ENCODE measurements around the gene FIZ1.

FIZ1 gene

DNA sequence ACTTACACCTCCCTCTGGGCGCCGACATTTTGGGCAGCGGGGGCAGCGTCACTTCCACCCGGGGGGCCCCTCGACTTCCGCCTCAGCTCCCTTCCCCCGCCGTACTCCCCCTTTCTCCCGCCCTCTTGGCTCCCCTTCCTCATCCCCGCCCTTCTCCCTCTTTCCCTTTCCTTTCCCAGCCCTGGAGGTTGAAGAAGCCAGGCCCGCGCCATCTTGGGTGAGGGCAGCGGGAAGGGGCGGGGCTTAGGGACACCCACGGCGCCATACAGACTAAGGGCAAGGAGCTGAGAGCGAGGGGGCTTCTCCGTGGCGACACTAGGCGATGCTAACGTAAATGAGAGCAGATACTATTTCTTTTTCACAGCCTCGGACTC is at the start of gene FIZ1:
TSS of gene FIZ1 (minus strand) at position 50 of the 374 bp plus-strand sequence. CDS start 1,652 bp downstream, outside the sequence.
- no peak for DNase-seq (ENCODE audit: low read depth, low spot score)

DNA sequence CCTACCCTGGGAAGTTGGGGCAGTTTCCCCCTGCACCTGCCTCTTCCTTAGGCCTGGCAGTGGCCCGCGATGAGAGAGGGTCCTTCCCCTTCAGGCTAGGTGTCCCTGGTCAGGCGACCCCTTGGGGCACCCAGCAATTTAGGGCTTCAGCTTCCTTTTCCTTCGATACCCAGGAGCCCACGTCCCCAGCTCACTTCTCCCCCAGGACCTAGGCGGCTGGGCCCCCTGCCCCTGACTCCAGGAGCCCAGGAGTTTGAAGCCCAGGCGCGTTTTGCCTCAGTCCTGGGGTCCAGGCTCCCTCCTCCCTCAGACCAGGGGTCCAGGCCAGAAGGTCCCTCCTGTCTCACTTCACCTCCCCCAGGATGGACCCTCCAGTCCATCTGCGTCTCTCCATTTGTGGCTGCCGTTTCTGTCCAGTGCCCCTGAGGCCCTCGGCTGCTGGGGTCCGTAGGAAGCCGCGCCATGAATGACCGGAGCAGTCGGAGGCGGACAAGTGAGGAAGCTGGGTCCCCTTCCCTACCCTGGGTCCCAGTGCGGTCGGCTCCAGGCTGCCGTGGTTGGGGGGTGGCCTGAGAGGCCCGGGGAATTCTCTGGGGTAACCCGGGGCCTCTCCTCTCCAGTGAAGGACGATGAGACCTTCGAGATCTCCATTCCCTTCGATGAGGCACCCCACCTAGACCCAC is 49.4 kb upstream of the FIZ1 start:
- DNase-seq (ENCODE audit: low read depth, low spot score) = no peak

- no peak for DNase-seq (ENCODE audit: low read depth, low spot score)
These were observed 48.6 kb upstream of the FIZ1 start, which contains the start of gene CCDC106 for GRCh38 chr19:55647732-55648584. CCDC106 (plus strand) TSS chr19:55648212; CDS start chr19:55649047, 835 bp downstream.

- no peak for DNase-seq (ENCODE audit: low read depth, low spot score)
These were observed 47.8 kb upstream of the FIZ1 start for GRCh38 chr19:55646889-55647731.

DNA sequence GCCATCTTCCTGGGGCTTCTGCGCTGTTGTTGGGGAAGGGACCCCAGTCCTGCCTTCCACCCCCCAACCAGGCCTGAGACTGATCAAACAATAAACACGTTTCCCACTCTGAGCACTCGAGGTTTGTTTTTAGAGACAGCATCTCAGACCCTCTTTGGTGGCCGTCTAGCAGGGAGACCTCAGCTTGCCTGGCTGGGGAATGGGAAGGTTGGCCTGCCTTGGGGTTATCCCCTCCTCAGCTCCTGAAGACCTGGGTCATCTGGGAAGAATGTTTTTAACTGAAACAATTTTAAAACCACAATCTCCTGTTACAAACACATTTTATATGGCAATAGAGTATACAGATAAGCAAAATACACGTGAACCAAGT is 46.2 kb upstream of the FIZ1 start:
- no peak for DNase-seq (ENCODE audit: low read depth, low spot score)

GRCh38 chr19:55644842-55645511 is 45.7 kb upstream of the FIZ1 start:
- no peak for DNase-seq (ENCODE audit: low read depth, low spot score)

- DNase-seq (ENCODE audit: low read depth, low spot score) = no peak
These were observed 45.0 kb upstream of the FIZ1 start for GRCh38 chr19:55644191-55644833.

GRCh38 chr19:55643887-55644176 is 44.5 kb upstream of the FIZ1 start:
- no peak for DNase-seq (ENCODE audit: low read depth, low spot score)

DNA sequence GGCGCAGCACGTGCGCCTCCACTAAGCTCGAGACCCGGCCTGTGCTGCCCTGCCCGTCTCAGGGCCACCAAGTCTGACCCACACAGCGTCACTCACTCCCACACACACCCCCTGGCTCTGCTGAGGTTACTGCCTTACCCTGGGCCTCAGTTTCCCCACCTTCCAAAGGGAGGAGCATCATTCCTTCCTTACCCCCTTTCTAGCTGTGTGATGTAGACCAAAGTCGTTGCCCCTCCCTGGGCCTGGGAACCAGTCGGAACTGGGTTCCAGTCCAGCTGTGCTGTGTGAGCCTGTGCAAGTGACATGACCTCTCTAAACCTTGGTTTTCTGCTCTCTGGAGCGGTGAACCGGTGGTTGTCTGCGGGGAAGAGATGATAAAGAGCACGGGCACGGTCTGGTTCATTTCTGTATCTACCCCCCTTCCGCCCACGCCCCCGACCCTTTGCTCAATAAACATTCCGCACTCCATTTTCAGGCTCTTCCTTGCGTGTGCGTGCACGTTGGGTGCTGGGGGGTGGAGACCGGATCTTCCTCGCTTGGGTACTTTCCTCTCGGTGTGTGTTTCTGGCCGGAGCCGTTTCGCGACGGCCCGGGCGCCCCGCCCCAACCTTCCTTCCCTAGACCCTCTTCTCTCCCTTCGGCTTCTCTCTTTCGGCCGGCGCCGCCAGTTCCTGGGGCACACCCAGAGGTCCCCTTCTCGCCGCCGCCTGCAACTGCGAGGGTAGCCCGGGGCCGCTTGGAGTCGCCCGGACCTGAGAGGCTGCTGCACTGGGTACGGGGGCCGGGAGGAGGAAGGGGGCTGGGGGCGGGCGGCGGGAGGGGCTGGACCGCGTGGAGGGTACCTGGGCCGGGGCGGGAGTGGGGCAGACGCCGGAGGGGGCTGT is 43.9 kb upstream of the FIZ1 start, which contains the start of gene ZNF581:
TSS of gene ZNF581 (plus strand) at position 647 of the 884 bp plus-strand sequence. CDS start 923 bp downstream, outside the sequence.
- no peak for DNase-seq (ENCODE audit: low read depth, low spot score)

GRCh38 chr19:55642153-55643002 is 43.1 kb upstream of the FIZ1 start:
- no peak for DNase-seq (ENCODE audit: low read depth, low spot score)

DNA sequence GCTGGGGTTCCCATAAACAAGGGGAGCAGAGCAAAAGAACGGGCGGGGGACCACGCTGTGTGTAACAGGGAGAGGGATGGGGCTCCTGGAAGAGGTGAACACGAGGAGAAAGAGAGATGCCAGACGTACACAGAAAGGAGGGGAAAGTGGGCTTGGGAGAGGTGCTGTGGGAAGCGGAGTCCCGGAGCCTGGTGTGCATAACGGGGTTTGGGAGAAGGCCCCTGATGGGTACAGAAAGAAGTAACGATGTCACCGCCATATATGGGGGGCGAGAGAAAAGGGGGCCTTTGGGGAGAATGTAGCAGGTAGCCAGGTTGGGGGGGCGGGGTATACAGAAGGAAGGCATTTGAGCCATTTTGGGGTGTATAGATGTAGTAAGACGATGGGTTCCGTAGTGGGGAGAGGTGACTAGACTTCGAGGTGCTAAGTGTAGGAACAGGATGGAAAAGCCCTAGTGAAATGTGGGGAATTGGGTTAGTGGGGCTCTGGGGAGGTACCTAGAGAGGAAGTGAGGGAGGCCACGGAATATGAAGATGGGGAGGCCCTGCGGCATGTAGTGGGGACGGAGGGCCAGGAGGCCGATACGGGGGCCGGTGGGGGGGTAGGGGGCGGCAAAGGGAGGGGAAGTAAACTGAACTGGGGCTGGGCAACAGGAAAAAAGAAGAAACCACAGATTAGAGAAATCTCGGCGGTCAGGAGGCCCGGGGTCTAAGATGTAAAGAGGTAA is 42.3 kb upstream of the FIZ1 start:
- no peak for DNase-seq (ENCODE audit: low read depth, low spot score)

- DNase-seq (ENCODE audit: low read depth, low spot score) = no peak
These were observed 41.5 kb upstream of the FIZ1 start, which contains the start of gene ZNF580 for GRCh38 chr19:55640577-55641425. ZNF580 (plus strand) TSS chr19:55641002; CDS start chr19:55642509, 1,507 bp downstream.

DNA sequence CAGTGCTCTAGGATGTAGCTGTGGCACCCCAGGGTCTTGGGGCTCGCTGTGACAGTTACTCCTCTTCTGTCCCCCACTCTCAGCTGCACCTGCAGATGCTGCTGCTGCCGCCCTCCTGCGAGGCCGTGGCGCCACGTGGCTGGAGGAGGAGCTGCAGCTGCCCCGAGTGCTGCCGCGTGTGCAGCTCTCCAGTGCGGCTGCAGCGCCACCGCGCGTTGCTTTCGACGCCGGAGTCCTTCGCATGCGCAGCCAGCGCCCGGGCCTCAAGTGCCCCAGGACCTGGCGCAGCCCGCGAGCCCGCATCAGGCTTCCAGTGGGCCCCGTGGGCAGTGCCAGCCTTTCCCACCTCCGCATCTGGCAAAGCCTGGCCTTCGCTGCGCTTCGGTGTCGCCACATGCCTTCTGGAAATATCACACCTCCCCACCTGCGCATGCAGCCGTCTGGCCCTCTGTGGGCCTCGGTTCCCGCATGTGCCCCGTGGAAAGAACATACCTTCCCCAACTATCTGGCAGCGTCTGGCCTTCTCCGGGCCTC is 40.8 kb upstream of the FIZ1 start:
- no peak for DNase-seq (ENCODE audit: low read depth, low spot score)

- DNase-seq (ENCODE audit: low read depth, low spot score) = no peak
These were observed 39.6 kb upstream of the FIZ1 start for GRCh38 chr19:55638864-55639359.

GRCh38 chr19:55637534-55637933 is 38.2 kb upstream of the FIZ1 start:
- DNase-seq (ENCODE audit: low read depth, low spot score) = no peak

DNA sequence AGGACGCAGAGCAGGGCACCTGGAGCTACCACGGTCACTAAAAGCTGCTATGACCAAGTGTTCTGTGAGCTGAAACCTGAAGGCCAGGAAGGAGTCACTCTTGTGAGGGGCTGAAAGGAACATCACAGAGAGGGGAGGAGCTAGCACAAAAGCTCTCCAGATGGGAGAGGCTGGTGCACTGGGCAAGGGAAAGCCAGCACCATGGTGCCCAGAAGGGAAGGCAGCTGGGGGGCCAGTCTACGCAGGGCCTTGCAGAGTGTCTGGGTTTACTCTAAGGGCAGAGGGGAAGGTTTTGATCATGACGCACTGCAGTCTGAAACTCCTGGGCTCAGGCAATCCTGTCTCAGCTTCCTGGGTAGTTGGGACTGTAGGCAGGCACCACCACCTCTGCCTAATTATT is 37.4 kb upstream of the FIZ1 start:
- no peak for DNase-seq (ENCODE audit: low read depth, low spot score)
